Activated naive CD4-positive, alpha-beta T cell treated with Interleukin-2 at 50 U/mL for 16 hours (primary cell): Measurements from ENCODE around the gene CDH15.
A peak's percentile ranks its signal among the peaks of the same experiment; 100 is the strongest.

Source experiments
- DNase-seq: peaks from one replicate; pipeline ENCODE4 v3.0.0-alpha.2; 2020

The CDH15 gene

GRCh38 chr16:89189358-89190025, 17.9 kb downstream of the CDH15 start:
- no peak for DNase-seq

GRCh38 chr16:89190150-89190958, 18.8 kb downstream of the CDH15 start:
- no peak for DNase-seq

- no peak for DNase-seq
Observed at GRCh38 chr16:89191033-89191900, 19.7 kb downstream of the CDH15 start.

GRCh38 chr16:89191901-89192185, 20.3 kb downstream of the CDH15 start:
- DNase-seq: no peak

GRCh38 chr16:89192186-89192955, 20.8 kb downstream of the CDH15 start:
- peak; percentile 49 for DNase-seq

GRCh38 chr16:89192956-89193575, 21.5 kb downstream of the CDH15 start:
- DNase-seq: peak; percentile 36

GRCh38 chr16:89193576-89194293, 22.2 kb downstream of the CDH15 start:
- no peak for DNase-seq

- no peak for DNase-seq
Observed at GRCh38 chr16:89194340-89195311, 23.1 kb downstream of the CDH15 start.

GRCh38 chr16:89195521-89196171, 24.1 kb downstream of the CDH15 start:
- no peak for DNase-seq

GRCh38 chr16:89197033-89197632, 25.6 kb downstream of the CDH15 start:
- no peak for DNase-seq

GRCh38 chr16:89197633-89198416, 26.3 kb downstream of the CDH15 start:
- DNase-seq: no peak

- DNase-seq: no peak
Observed at GRCh38 chr16:89198417-89199240, 27.1 kb downstream of the CDH15 start.

GRCh38 chr16:89199241-89200123, 27.9 kb downstream of the CDH15 start:
- no peak for DNase-seq

GRCh38 chr16:89200124-89200849, 28.7 kb downstream of the CDH15 start, which contains the start of gene SLC22A31:
SLC22A31 (minus strand) TSS chr16:89200537; CDS start chr16:89200501, 36 bp downstream.
- peak; percentile 29 for DNase-seq

- no peak for DNase-seq
Observed at GRCh38 chr16:89200850-89201411, 29.4 kb downstream of the CDH15 start.
